Panc1 (cell line): Measurements from ENCODE around the gene VWF. TPM values are rescaled to one million over a fixed set of nuclear protein-coding genes. Genes with fewer than 3 reads are reported as not detected.

Experiments
- ATAC-seq: fragments of 200-7000 bp; cut with Tn5 transposase; 2 replicates; pipeline ENCODE4 v1.9.1; 2020; ENCODE audit warnings: mild to moderate bottlenecking, moderate library complexity
- BruUV-seq: library from RNA; stranded (reverse); fragments of 400-500 nt; replicated peaks from 2 replicates; lab custom pipeline; 2021; lab: Mats Ljungman, UMichigan
- CTCF ChIA-PET: fragments of 300-600 bp; sonication (Branson Sonifier 250); formaldehyde crosslinking; loops from one replicate; lab custom pipeline; 2022; ENCODE audit warnings: antibody characterized with exemption; lab: Charles Lee
- POLR2A ChIA-PET: fragments of 300-600 bp; sonication (Branson Sonifier 250); formaldehyde crosslinking; loops from one replicate; lab custom pipeline; 2022; ENCODE audit warnings: antibody characterized with exemption; lab: Charles Lee
- DNase-seq: peaks from one replicate; pipeline ENCODE4 v3.0.0-alpha.2; 2010; ENCODE audit warnings: low read depth, low spot score
- H3K27ac ChIP-seq: 2 replicates; pipeline ENCODE4 v1.5.1; 2011; ENCODE audit warnings: mild to moderate bottlenecking, low read length, inconsistent platforms
- H3K27me3 ChIP-seq: fragments of 200-500 bp; sonication (Bioruptor generic); 2 replicates; pipeline ENCODE4 v1.6.0; 2014; ENCODE audit warnings: low read length, inconsistent platforms; ENCODE audit not compliant: control insufficient read depth, insufficient read depth
- H3K36me3 ChIP-seq: fragments of 200-500 bp; sonication (Bioruptor generic); 2 replicates; pipeline ENCODE4 v1.5.1; 2014; ENCODE audit warnings: inconsistent platforms, mild to moderate bottlenecking, low read length, moderate library complexity; ENCODE audit not compliant: control insufficient read depth, insufficient read depth
- H3K4me1 ChIP-seq: 2 replicates; pipeline ENCODE4 v1.5.1; 2011; ENCODE audit warnings: inconsistent platforms, mild to moderate bottlenecking, low read length, moderate library complexity; ENCODE audit not compliant: control insufficient read depth, insufficient read depth
- H3K4me3 ChIP-seq, 2 experiments: 2 replicates each; pipeline ENCODE4 v1.5.1; 2011 to 2012; ENCODE audit warnings: low read depth in 2 of 2, low read length in 2 of 2, mild to moderate bottlenecking in 2 of 2, inconsistent platforms in 1 of 2, moderate library complexity in 1 of 2
- H3K9me3 ChIP-seq: fragments of 200-500 bp; sonication (Bioruptor generic); 2 replicates; pipeline ENCODE4 v1.5.1; 2014; ENCODE audit warnings: low read depth, mild to moderate bottlenecking, inconsistent platforms, low read length, moderate library complexity; ENCODE audit not compliant: control insufficient read depth, insufficient read depth
- CTCF ChIP-seq: fragments of 450-650 bp; IDR thresholded peaks from 2 replicates; pipeline ENCODE4 v1.5.1; 2017; ENCODE audit warnings: mild to moderate bottlenecking
- POLR2AphosphoS5 ChIP-seq: IDR thresholded peaks from 2 replicates; pipeline ENCODE4 v1.6.1; 2012; ENCODE audit warnings: mild to moderate bottlenecking, low read depth, low read length, moderate library complexity
- REST ChIP-seq, 2 experiments: IDR thresholded peaks; 2 replicates each; pipeline ENCODE4 v1.6.1; 2011 to 2012; ENCODE audit warnings: low read depth in 2 of 2, control low read depth in 1 of 2, low read length in 1 of 2, mild to moderate bottlenecking in 1 of 2, moderate library complexity in 1 of 2; ENCODE audit not compliant: insufficient read depth in 1 of 2
- SIN3A ChIP-seq: IDR thresholded peaks from 2 replicates; pipeline ENCODE4 v1.6.1; 2012; ENCODE audit warnings: low read depth, mild to moderate bottlenecking, low read length, moderate library complexity, borderline replicate concordance; ENCODE audit not compliant: insufficient read depth
- TCF7L2 ChIP-seq: IDR thresholded peaks from 2 replicates; pipeline ENCODE4 v1.6.1; 2011; ENCODE audit warnings: mild to moderate bottlenecking, low read depth, low read length, inconsistent platforms
- in situ Hi-C: cut with HindIII; loops from 2 replicates; pipeline ENCODE4 v1.10.0; 2016; ENCODE audit warnings: low sequenced_read_pairs, low pct_unique_long_range_greater_than_20kb
- intact Hi-C: fragments of 100-400 bp; cut with micrococcal nuclease; formaldehyde crosslinking; loops from one replicate; pipeline ENCODE4 v1.10.0; 2022; ENCODE audit not compliant: unreplicated experiment
- total RNA-seq: library from RNA; stranded (reverse); gene quantifications from one replicate; pipeline ENCODE4 v1.2.1, GENCODE V29; 2021; ENCODE audit not compliant: unreplicated experiment

The VWF gene
- total RNA-seq, 1 experiment from 2014 or later, result 0.31 TPM

GRCh38 chr12:6112004-6112403 lies 12.5 kb downstream of the VWF start:
- no peak overlapping the region for H3K27ac ChIP-seq
- POLR2A ChIA-PET, result interaction anchor here (0.6 kb wide), 1 partner anchor 36 kb away, joined by 3 read pairs; no protein-coding TSS in a partner anchor
- H3K4me3 ChIP-seq, result no peak overlapping the region
- CTCF ChIA-PET, result no interaction called here
- peaks cover 5% of the 10 kb centered on the region; the same call in 1 of the 2 replicates for H3K4me1 ChIP-seq
- TF ChIP-seq REST (IDR thresholded peaks at IDR 0.05; ENCODE audit: insufficient read depth in 1 of 2, low read depth in 2 of 2, low read length in 1 of 2) (no peak), SIN3A (no peak), CTCF (no peak), TCF7L2 (no peak), POLR2AphosphoS5 (no peak)
- ATAC-seq (no peak), DNase-seq (no peak)
- H3K36me3 ChIP-seq, result no peaks in the 10 kb centered on the region
- intact Hi-C loops, result no loop called here
- no TSS peak for BruUV-seq
- H3K9me3 ChIP-seq, result no peaks in the 10 kb centered on the region
- in situ Hi-C loops, result no loop called here
- H3K27me3 ChIP-seq, result no peaks in the 10 kb centered on the region

- in situ Hi-C loops, result no loop called here
- H3K4me1 ChIP-seq, result no peaks in the 10 kb centered on the region
- no TSS peak for BruUV-seq
- DNase-seq (no peak), ATAC-seq (no peak)
- ChIA-PET CTCF (no interaction called here), POLR2A (no interaction called here)
- TF ChIP-seq SIN3A (no peak), CTCF (no peak), POLR2AphosphoS5 (no peak), REST (IDR thresholded peaks at IDR 0.05; ENCODE audit: insufficient read depth in 1 of 2, low read depth in 2 of 2, low read length in 1 of 2) (no peak), TCF7L2 (no peak)
- H3K27ac ChIP-seq, result no peak overlapping the region
- no peaks in the 10 kb centered on the region for H3K27me3 ChIP-seq
- intact Hi-C loops, result no loop called here
- H3K9me3 ChIP-seq, result no peaks in the 10 kb centered on the region
- no peak overlapping the region for H3K4me3 ChIP-seq
- no peaks in the 10 kb centered on the region for H3K36me3 ChIP-seq
Observed at GRCh38 chr12:6110006-6110405, 14.5 kb downstream of the VWF start.
